Activated CD8-positive, alpha-beta memory T cell treated with anti-CD3 and anti-CD28 coated beads, Interleukin-2, amount 50 U/mL, for 1 hour (primary cell): ENCODE results near the gene AAMDC.
"Not testable (repeated sequence)": the region's sequence is repeated elsewhere in the genome, so short reads cannot be mapped to it uniquely, and the experiment has no call there.

Experiments
- DNase-seq: peaks from one replicate; pipeline ENCODE4 v3.0.0-alpha.2; 2020; ENCODE audit errors: extremely low read depth

The AAMDC gene

DNA sequence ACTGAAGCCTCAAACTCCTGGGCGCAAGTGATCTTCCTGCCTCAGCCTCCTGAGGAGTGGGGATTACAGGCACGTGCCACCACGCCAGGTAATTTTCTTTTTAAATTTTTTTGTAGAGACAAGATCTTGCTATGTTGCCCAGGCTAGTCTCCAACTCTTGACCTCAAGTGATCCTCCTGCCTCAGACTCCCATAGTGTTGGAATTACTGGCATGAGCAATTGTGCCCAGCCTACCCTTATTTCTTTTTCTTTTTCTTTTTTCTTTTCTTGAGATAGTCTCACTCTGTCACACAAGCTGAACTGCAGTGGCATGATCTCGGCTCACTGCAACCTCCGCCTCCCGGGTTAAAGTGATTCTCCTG is 63.9 kb downstream of the AAMDC start:
- no peak for DNase-seq

DNA sequence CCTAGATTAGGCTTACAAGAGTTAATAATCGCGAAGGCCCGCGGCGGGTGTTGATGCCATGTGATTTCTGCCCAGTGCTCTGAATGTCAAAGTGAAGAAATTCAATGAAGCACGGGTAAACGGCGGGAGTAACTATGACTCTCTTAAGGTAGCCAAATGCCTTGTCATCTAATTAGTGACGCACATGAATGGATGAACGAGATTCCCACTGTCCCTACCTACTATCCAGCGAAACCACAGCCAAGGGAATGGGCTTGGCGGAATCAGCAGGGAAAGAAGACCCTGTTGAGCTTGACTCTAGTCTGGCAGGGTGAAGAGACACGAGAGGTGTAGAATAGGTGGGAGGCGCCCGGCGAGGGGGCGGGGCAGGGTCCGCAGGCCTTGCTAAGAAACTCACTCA is 65.5 kb downstream of the AAMDC start:
- DNase-seq, result no peak

- not testable (repeated sequence) for DNase-seq
Observed at GRCh38 chr11:77889045-77889444, 68.1 kb downstream of the AAMDC start.

GRCh38 chr11:77890100-77890614 is 69.2 kb downstream of the AAMDC start:
- not testable (repeated sequence) for DNase-seq

DNA sequence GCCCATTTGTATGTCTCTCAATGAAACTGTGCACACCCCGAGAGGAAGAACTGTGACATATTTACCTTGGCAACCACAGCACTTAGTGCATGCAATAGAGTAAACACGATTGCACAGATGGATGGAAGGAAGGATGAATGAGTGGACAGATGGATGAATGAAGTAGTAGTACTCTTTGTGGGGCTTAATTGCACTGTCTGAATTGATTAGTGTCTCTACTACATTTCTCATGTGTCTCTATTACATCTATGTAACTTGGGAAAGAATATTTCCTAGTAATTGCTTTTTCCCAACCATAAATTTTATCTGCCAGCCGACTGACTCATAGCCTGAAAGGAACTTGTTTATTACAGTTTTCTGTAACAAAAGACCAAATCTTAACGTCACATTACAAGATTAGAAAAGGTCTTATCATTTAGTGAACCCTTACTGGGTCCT is 69.7 kb downstream of the AAMDC start:
- not testable (repeated sequence) for DNase-seq

GRCh38 chr11:77891256-77891655 is 70.3 kb downstream of the AAMDC start:
- not testable (repeated sequence) for DNase-seq

DNA sequence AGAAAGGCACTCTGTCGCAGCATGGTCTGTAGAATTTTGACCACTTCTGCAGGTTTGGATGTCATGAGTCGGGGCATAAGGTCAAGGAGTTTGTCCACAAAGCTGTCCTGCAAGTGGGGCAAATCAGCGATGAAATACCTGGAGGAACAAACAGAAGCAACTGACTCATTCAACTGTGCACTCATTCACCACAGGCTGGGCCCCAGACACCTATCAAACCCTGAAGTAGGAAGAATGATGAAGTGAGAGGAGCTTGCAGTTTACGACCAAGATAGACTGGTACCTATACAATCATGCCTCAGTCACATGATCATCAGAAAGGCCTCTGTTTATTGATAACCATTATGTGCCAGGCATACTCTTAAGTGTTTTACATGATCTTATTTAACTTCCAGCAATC is 70.8 kb downstream of the AAMDC start:
- DNase-seq, result not testable (repeated sequence)

DNA sequence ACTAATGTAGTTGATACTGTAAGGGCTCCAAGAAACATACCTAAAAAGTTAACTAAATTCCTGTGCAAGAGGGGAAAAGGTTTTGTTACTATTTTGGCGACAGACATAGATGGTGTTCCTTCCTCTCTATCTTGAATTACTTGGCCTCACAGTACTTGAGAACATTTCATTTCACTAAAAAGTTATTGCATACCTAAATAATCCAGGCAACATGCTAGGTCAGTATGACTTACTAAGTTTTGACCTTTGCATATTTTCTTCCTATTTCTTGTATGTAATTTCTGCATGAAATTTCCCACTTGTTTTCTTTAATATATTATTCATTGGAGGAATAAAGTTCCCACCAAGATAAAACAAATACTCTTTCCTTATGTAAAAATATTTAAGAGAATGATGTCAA is 74.0 kb downstream of the AAMDC start:
- not testable (repeated sequence) for DNase-seq

DNA sequence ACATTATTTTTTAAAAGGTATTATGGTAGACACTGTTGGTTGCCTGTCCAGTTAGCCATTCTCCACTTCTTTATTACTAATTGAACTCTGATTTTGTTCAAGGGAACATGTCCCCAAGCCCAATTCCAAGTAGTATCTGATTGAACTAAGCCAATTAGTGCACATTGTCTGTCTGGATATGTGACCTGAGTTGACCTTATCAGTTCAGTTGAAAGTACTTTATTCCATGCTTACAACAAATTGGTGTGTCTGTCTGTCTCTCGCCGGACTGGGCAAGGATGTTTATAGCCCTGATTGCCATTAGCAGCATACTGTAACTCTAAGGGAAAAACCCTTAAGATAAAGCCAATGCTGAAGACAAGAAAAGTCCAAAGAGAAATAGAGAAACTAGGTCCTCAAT is 87.9 kb downstream of the AAMDC start:
- DNase-seq, result no peak

DNA sequence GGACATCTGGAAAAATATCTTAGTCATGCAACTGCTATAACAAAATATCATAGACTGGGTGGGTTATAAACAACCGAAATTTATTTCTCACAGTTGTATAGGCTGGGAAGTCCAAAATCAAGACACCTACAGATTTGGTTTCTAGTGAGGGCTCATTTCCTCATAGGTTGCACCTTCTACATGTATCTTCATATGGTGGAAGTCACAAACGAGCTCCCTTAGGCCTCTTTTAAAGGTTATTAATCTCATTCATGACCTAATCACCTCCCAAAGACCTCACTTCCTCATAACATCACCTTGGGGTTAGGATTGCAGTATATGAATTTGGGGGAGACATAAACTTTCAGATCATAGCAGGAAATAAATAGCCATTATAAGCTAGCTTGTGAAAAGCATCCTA is 88.3 kb downstream of the AAMDC start:
- DNase-seq, result no peak

- not testable (repeated sequence) for DNase-seq
Observed at GRCh38 chr11:77910828-77911227, 89.9 kb downstream of the AAMDC start.

DNA sequence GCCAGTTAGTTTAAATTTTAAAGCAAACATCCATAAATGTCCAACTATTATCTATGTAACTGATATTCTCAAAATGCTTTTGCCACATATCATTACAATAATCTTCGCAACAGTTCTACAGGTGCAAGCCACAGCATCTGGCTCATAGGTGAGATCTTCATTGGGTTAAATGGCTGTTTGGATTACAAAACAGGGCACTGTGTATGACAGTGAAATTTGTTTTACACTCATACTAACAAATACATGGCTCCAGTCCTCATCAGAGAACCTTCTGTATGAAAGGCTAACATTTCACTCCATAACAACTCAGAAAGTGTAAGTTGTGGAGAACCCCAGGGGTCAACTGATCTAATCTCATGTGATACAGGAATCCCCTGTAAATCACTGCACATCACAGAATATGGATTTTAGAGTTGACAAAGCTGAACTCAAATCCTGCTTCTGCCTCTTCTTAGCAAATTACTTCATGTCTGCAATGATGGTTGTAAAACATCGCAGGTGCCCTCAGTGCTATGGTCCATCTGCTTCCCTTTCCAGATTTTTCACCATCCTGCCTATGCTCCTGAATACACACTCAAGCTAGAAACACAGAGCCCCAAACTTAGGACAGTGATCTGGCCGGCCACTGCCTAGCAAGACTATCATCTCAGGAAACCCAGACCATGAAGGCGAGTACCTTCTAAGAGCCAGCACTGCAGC is 92.8 kb downstream of the AAMDC start:
- not testable (repeated sequence) for DNase-seq

- not testable (repeated sequence) for DNase-seq
Observed at GRCh38 chr11:77914307-77914791, 93.4 kb downstream of the AAMDC start.

- not testable (repeated sequence) for DNase-seq
Observed at GRCh38 chr11:77917713-77918112, 96.8 kb downstream of the AAMDC start.
